GF-D8 (cell line): ENCODE measurements around the gene EIF4E1B.
"Not testable (repeated sequence)": the region's sequence is repeated elsewhere in the genome, so short reads cannot be mapped to it uniquely, and the experiment has no call there.

Source experiments
- DNase-seq: peaks from one replicate; lab custom pipeline; 2025; lab: John Stamatoyannopoulos, UW

EIF4E1B gene, protein sequence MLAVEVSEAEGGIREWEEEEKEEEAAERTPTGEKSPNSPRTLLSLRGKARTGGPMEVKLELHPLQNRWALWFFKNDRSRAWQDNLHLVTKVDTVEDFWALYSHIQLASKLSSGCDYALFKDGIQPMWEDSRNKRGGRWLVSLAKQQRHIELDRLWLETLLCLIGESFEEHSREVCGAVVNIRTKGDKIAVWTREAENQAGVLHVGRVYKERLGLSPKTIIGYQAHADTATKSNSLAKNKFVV

DNA sequence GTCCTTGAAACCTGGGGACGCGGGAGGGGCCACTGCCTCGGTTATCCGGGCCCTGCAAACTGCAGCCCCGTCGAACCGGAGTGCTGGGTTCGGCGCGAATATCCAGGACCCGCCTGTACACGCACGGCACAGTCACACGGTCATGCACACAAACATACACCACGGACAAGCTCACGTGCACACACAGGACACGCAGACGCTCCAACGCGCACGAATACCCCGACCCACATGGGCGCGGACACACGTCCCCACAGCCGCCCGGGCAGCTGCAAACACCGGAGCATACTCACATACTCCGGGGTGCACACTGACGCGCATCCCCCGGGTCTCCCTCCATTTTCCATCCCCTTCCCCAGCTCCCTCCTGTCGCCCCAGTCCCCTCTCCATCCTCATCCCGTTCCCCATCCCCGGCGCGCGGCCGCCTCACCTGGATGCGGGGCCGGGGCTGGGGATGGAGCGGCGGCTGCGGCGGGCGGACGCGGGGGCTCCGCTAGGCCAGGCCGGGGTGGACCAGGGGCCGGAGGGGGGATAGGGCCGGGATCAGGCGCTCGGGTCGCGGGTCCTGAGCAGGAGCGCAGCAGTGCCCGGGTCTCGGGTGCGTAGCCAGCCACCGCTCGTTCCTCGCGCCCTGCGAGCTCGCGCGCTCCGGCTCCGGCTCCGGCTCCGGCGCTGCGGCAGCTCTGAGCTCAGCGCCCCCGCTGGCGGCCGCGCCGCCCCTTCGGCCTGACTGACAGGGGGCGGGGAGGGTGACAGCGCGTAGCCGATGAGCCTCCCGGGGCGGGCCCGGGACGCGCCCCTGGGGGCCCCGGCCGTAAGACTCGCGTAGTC is at the start of gene EIF4E1B, which contains the start of gene SNCB:
TSS of gene EIF4E1B (plus strand) at position 823 of the 828 bp plus-strand sequence. CDS start 12,113 bp downstream, outside the sequence.
TSS of gene SNCB (minus strand) at position 682 of the 828 bp plus-strand sequence. CDS start 880 bp downstream, outside the sequence.
- DNase-seq, result no peak

DNA sequence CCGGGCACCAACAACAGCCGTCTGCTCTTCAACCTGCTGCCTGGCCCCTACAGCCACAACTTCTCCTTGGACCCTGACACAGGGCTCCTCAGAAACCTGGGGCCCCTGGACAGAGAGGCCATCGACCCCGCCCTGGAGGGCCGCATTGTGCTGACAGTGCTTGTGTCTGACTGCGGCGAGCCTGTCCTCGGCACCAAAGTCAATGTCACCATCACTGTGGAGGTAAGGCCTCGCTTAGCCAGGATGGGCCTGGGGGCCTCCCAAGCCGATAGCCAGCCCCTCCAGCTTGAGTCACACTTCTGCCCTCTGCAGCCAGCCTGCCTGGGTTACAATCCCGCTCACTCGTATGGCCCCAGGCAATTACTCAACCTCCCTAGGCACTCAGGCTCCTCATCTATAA is 49.1 kb upstream of the EIF4E1B start:
- DNase-seq, result no peak

DNA sequence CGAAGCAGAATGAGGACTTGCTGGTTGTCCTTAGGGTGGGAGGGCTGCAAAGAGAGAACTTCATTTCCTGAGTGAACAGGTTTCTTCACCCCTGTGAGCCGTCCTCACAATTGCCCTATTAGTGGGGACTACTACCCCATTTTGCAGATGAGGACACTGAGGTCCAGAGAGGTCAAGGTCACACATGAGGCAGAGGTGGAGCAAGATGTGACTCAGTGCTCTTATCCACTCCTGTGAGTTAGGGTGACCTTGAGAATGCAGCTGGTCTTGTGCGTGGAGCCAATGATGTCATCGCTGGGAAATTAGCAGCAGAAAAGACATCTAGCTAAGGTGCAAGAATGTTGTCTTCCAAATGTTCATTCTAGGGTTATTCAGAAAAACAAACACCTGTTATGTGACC is 47.4 kb upstream of the EIF4E1B start:
- no peak for DNase-seq

DNA sequence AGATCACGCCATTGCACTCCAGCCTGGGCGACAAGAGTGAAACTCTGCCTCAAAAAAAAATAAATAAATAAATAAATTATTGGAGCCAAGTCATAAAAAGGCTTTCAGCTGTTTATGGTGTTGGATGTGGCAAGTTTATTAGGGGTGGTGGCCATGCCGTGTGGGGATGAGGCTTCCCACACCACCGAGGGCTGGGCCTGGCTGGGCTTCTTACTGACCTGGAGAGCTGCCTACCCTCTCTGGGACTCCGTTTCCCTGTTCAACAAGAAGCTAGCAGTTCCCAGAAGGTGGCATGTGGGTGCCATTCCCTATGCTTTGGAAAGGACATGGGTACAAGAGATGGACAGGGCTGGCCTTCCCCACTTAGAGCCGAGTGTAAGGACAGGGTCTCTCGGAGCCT is 43.1 kb upstream of the EIF4E1B start:
- DNase-seq, result no peak

DNA sequence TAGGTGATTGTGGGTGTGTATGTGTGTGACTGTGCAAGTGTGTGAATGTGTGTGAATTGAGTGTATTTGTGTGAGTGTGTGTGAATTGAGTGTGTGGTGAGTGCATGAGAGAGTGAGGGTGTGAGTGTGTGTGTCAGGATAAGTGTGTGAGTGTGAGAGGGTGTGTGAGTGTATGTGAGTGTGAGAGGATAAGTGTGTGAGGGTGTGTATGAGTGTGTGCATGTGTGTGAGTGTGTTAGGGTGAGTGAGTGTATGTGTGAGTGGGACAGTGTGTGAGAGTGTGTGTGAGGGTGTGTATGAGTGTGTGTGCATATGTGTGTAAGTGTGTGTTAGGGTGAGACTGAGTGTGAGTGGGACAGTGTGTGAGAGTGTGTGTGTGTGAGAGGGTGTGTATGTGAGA is 42.2 kb upstream of the EIF4E1B start:
- DNase-seq, result no peak

DNA sequence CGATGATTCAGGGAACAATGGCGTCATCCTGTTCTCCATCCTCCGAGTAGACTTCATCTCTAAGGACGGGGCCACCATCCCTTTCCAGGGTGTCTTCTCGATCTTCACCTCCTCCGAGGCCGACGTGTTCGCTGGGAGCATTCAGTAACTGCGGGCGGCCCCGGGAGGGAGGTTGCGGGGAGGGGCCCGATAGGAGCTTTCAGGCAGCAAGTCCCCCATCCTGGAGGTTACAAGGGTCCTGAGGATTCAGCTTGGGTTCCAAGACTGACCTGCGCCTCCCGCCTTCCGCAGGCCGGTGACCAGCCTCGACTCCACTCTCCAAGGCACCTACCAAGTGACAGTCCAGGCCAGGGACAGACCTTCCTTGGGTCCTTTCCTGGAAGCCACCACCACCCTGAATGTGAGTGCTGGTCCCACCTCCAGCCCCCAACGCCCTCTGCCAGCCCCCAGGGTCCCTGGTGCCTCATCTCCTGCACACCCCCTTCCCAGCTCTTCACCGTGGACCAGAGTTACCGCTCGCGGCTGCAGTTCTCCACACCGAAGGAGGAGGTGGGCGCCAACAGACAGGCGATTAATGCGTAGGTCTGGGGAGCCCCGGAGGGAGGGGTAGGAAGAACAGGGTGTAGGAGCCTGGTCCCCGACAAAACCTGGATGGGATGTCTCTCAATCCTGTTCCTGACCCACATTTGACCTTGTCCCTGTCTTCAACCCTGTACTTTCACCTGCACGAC is 41.3 kb upstream of the EIF4E1B start:
- DNase-seq, result no peak

DNA sequence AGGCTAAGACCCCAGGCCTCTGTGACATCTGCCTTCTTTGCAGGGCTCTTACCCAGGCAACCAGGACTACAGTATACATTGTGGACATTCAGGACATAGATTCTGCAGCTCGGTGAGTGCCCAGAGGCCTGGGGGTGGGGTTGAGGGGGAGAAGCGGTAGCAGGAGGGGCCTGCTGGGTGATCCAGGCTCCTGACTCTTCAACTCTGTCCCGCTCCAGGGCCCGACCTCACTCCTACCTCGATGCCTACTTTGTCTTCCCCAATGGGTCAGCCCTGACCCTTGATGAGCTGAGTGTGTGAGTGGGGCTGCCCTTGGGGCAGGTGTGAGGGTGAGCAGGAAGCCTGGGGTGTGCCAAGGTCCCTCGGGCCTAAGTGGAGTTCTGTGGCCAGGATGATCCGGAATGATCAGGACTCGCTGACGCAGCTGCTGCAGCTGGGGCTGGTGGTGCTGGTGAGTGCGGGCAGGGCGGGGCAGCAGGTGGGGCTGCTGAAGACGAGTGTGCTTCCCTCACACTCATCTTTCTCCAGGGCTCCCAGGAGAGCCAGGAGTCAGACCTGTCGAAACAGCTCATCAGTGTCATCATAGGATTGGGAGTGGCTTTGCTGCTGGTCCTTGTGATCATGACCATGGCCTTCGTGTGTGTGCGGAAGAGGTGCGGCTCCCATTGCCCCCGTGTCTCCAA is 40.3 kb upstream of the EIF4E1B start:
- no peak for DNase-seq

DNA sequence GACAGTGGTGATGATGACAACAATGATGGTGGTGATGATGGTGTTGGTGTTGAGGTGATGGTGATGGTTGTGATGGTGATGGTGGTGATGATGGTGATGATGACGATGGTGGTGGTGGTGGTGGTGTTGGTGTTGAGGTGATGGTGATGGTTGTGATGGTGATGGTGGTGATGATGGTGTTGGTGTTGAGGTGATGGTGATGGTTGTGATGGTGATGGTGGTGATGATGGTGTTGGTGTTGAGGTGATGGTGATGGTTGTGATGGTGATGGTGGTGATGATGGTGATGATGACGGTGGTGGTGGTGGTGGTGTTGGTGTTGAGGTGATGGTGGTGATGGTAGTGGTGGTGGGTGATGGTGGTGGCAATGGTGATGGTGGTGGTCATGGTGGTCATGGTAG is 38.8 kb upstream of the EIF4E1B start:
- not testable (repeated sequence) for DNase-seq

DNA sequence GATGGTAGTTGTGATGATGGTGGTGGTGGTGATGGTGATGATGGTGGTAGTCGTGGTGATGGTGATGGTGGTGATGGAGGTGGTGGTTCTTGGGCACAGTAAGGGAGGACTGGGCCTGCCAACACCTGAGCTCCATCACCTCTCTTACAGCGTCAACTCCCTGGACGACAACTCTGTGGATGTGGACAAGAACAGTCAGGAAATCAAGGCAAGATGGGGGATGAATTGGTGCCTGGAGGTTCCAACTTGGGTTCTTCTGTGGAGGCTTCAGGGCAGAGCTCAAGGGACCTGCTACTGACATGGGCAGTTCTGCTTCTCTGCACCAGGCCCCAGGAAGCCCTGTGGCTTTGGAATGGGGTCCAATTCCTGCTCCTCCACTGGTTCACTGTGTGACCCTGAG is 37.9 kb upstream of the EIF4E1B start:
- DNase-seq, result no peak

DNA sequence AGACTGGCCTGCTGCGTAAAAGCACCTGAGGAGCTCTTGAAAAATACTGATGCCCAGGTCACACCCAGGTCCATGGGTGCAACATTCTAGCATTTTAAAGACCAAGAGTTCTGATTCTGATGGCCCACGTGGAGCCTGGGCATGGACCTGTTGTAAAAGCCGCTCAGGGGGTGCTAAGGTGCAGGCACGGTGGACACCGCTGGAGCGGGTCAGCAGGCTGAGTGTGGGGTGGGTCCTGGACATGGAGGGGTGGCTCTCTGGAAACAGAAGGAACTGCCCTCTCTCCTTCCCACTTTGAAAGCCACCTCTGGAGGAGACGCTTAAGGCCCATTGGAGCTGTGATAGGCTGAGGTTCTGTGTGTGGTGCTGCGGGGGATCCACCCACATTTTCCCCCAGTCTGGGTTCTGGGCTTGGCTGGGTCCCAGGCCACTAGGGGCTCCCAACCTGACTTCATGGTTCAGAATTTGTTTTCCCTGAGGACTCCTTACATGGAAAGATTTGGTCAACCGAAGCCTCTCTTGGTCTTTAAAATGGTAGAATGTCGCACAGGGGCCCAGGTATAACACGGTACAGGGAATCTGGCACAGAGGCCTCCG is 37.1 kb upstream of the EIF4E1B start:
- DNase-seq, result no peak

DNA sequence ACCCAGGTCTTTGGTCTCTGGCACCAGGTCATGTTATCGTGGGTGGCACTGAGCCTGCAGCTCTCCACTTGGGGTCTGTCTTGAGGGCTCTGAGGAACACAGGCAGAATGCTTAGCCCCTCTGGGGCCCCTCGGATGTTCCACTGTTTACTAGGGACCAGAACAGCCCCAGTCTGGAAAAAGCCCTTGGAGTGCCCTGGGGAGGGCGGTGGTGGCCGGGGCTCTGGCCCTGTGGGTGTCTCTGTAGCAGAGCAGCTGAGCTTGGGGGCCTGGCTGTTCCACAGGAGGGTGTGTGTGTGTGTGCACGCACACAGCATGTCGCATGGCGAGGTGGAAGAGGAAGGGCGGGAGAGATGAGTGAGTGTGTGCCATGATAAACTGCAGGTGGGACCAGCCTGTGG is 35.9 kb upstream of the EIF4E1B start:
- no peak for DNase-seq

DNA sequence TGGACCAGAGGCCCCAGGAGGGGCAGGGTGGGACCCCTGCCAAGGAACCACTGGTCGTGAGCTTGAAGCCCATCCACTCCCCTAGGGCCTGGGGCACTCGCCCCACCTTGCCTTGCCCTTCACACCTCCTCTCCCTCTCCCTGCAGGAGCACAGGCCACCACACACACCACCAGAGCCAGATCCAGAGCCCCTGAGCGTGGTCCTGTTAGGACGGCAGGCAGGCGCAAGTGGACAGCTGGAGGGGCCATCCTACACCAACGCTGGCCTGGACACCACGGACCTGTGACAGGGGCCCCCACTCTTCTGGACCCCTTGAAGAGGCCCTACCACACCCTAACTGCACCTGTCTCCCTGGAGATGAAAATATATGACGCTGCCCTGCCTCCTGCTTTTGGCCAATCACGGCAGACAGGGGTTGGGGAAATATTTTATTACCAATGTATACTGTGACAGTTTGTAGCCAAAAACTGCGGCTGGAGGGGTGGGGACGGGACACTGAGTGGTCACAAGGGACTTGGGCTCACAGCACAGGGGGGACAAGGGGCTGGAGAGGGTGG is 35.0 kb upstream of the EIF4E1B start:
- DNase-seq, result no peak

DNA sequence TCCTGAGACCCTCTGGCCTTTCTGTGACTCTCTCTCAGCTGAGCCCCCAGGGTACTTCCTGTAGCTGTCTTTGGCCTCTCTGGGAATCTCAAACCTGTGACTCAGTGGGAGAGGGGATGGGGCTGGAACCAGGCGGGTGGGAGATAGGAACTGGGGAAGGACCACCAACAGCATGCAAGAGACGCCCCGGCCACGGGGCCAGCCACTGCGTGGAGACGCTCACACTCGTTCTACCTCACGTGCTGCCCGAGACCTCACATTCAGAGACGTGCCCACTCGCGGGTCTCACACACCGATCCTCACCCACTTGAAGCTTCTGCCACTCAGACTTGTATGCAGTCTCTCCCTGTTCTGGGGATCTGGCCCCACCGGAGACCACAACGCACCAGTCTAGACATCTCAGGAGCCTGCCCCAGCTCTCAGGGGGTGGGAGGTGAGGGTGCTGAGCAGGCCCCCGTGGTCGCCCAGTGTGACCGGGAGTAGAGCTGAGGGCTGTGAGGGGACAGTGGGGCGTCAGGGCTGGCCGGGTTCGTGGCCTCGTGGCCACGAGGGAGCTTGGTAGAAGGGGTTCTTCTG is 34.3 kb upstream of the EIF4E1B start:
- no peak for DNase-seq

DNA sequence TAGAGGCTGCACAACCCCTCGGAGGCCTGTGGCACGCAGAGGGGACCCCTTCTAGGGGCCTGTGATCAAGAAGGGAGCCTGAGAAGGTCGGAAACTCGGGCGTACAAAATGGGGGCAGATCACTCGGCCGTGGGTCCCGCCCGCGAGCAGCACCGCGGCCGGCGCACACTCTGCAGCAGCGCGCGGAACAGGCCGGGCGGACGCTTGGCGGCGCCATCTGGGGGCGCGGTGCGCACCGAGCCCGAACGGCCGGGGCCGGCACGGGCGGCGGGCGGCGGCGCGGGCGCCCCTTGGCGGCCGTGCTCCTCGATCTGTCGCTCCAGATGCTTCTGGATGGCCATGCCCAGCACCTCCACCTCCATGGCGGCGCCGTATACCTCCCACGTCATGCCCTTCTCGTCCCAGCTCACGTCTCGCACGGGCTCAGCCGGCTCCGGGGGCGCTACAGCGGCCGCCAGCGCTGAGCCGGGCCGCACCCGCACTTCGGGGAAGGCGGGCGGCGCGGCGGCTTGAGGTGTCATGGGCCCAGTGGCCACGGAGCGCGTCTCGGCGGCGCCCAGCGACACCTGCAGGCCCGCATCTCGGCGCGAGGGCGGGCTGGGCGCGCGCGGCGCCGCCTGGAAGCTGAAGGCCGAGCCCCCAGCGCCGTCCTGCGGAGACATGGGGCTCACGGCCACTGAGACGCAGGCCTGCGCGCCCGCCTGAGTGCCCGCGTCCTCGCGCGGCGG is 33.6 kb upstream of the EIF4E1B start:
- no peak for DNase-seq

DNA sequence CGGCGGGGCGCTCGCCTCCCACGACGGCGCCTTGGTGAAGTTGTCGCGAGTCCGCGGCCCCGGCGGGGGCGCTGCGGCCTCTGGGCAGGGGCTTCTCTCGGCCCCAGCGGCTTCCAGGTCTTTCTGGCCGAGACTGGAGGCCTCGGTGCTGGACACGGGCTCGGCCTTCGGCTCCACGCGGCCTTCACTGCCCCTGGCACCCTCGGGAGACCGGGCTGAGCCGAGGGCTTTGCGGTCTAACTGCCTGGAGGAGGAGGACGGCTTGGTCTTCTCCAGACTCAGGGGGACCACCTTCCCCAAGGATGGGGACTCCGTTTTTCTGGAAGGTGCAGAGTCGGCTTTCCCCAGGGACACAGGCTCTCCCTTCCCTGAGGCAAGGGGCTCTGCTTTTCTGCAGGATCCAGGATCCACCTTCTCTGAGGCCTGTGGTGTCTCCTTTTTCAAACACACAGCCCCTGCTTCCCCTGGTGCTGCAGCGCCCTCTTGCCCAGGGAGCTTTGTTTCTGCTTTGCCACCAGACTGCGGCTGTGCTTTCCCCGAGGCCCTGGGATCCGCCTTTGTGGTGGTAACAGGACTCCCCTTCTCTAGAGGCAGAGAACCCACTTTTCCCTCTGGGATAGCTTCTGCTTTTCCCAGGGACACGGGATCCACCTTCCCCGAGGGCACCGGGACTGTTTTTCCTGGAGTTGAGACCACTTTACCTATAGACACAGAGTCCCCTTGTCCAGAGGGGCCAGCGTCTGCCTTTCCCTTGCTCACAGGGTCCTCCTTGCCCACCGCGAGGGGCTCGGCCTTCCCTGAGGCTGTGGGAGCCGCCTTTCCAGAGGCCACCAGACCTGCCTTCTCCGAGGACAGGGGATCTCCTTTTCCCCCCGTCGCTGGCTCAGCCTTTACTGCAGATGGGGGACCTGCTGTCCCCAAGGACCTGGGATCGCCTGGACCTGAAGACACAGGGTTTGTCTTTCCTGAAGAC is 32.8 kb upstream of the EIF4E1B start:
- DNase-seq, result no peak

DNA sequence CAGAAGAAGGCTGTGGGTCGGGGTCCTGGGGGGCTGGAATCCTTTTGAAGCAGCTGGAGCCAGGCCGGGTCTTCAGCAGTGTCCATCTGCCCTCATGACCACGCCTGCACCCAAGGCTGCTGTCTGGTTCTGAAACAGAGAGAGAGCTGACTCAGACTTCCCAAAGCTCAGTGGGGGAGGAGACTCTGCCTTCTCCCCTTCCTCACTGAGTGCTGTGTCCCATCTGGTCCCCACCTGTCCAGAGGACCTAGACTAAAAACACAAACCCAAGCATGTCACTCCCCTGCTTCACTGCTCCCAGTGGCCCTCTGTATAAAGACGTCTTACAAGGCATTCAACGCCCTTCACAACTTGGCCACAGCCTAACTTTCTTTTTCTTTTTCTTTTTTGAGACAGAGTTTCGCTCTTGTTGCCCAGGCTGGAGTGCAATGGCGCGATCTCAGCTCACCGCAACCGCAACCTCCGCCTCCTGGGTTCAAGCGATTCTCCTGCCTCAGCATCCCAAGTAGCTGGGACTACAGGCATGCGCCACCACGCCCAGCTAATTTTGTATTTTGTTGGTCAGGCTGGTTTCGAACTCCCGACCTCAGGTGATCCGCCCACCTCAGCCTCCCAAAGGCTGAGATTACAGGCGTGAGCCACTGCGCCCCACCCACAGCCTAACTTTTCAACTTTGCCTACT is 30.6 kb upstream of the EIF4E1B start:
- DNase-seq, result not testable (repeated sequence)

DNA sequence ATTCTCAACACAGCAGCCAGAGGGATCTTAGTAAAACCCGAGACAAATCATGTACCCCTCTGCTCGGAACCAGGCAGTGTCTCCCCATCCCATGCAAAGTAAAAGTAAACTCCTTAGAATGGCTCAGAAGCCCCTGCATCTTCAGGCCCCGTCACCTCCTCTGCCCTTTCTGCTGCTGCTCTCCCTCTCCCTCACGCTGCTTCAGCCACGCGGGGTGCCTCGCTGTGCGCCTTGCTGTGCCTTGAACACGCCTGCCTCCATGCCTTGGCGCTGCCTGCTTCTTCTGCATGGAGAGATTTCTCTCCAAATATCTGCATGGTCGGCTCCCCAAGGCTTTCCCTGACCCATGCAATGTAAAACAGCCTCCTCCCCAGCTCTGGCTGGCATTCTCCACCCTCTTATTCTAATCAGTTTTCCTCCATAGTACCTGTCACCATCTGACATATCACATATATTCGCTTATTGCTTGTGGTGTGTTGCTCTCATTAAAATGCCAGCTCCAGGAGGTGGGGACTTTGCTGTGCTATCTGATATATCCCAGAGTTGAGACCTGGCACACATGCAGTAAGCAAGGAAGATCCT is 28.5 kb upstream of the EIF4E1B start:
- no peak for DNase-seq

DNA sequence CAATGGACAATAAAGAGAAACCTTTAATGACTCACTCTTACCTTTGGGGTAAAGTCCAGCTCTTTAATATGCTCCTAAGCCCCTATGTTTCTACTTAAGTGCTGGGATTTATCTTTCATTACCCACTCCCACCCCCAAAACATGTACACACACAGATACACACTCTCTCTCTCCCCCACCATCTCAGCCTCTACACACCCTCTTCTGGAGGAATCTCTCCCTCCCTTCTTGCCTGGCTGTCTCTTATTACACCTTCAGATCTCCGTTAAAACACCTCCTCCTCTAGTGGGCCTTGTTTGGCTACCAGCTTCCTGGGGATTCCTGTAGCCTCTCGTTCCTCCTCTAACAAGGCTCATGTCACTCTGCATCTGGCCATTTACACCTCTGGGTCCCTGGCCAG is 27.4 kb upstream of the EIF4E1B start:
- DNase-seq, result no peak
